Caki2 (cell line): ENCODE data around the gene RIOK2. TPM values are rescaled to one million over a fixed set of nuclear protein-coding genes. Genes with fewer than 3 reads are reported as not detected.

ENCODE experiments used
- total RNA-seq: library from RNA; depleted of rRNA; stranded (reverse); fragments of >200 nt; shearing (Covaris generic); gene quantifications from 2 replicates; pipeline ENCODE4 v1.2.3, GENCODE V29; 2014; ENCODE audit warnings: low replicate concordance; rRNA removed

The RIOK2 gene
- total RNA-seq, 1 experiment from 2014 or later, result 13.2 TPM

Other genes with a start within 250 kb of the RIOK2 start
- gene LNPEP, start 247.2 kb downstream of the RIOK2 start, total RNA-seq, result 12.9 and 41.0 TPM in 2 replicates
- not detected in 2 replicates for gene LIX1, start 40.6 kb downstream of the RIOK2 start, total RNA-seq